Body of pancreas (tissue), 4 donors: ENCODE measurements around the gene UBE2L3. TPM values are rescaled to one million over a fixed set of nuclear protein-coding genes. Genes with fewer than 3 reads are reported as not detected.
"Not testable (repeated sequence)": the region's sequence is repeated elsewhere in the genome, so short reads cannot be mapped to it uniquely, and the experiment has no call there.

Experiments
- ATAC-seq: fragments of 150-250 bp; one replicate; pipeline ENCODE4 v1.9.1; 2016
- DNase-seq, 4 donors: peaks; one replicate each; pipeline ENCODE4 v3.0.0-alpha.2; 2019
- H3K27ac ChIP-seq, 4 donors: fragments of 200-600 bp; sonication (generic); 1 replicate in 3 of 4; 2 replicates in 1 of 4; pipeline versions ENCODE4 v1.5.1 to v1.6.1; 2016 to 2019; ENCODE audit warnings: mild to moderate bottlenecking in 1 of 4, mixed read lengths in 1 of 4, moderate library complexity in 1 of 4
- H3K27me3 ChIP-seq, 2 donors: fragments of 200-600 bp; sonication (generic); one replicate each; pipeline ENCODE4 v1.6.0; 2016; ENCODE audit warnings: mild to moderate bottlenecking in 1 of 2
- H3K36me3 ChIP-seq, 2 donors: fragments of 200-600 bp; sonication (generic); replicated peaks in 1 of 2; 2 replicates each; pipeline ENCODE4 v1.5.1; 2016; ENCODE audit warnings: low read depth in 2 of 2; ENCODE audit not compliant: insufficient read depth in 1 of 2
- H3K4me1 ChIP-seq: fragments of 200-600 bp; sonication (generic); one replicate; pipeline ENCODE4 v1.6.0; 2016
- H3K4me3 ChIP-seq, 2 donors: fragments of 200-600 bp; sonication (generic); 1 replicate in 1 of 2; 2 replicates in 1 of 2; pipeline ENCODE4 v1.5.1; 2016 to 2019
- H3K9me3 ChIP-seq, 3 donors: fragments of 200-600 bp; sonication (generic); 1 replicate in 2 of 3; 2 replicates in 1 of 3; pipeline ENCODE4 v1.5.1; 2016
- CTCF ChIP-seq, 7 experiments: fragments of 450-650 bp in 4 of 7; fragments of 200-600 bp in 3 of 7; sonication (generic) in 3 of 7; IDR thresholded peaks; one replicate each; pipeline ENCODE4 v1.5.1; 2016 to 2019; ENCODE audit warnings: antibody characterized with exemption in 7 of 7
- POLR2A ChIP-seq, 3 donors: fragments of 450-650 bp; IDR thresholded peaks; one replicate each; pipeline ENCODE4 v1.6.1; 2016; ENCODE audit warnings: antibody characterized with exemption in 3 of 3, mild to moderate bottlenecking in 2 of 3
- WGBS, 2 donors: methylation state at CpG; one replicate each; pipeline ENCODE4 v1.1.5; 2017; 5-methylcytosine and 5-hydroxymethylcytosine counted together
- intact Hi-C: fragments of 100-400 bp; cut with DNase I; formaldehyde crosslinking; loops from one replicate; pipeline ENCODE4 v1.15.1; 2023
- total RNA-seq, 2 donors: library from RNA; depleted of rRNA; stranded (reverse); fragments of >200 nt; gene quantifications; one replicate each; pipeline ENCODE4 v1.1.0, GENCODE V29; 2016

Gene UBE2L3
- total RNA-seq: 10 to 100 TPM; 17.4 to 33.3 TPM

GRCh38 chr22:21567456-21568346, at the start of gene UBE2L3:
UBE2L3 (plus strand) TSS chr22:21567714; CDS start chr22:21567745, 31 bp downstream.
- Histone ChIP-seq H3K36me3 (no peaks in the 10 kb centered on the region), H3K4me1 (peaks cover 56% of the 10 kb centered on the region), H3K27me3 (no peaks in the 10 kb centered on the region), H3K27ac (peak within 1 kb of the TSS; percentile 73 to 93 (median 84)), H3K4me3 (peak within 1 kb of the TSS; percentile 61 to 95), H3K9me3 (no peaks in the 10 kb centered on the region)
- WGBS, 2 donors: 0 to 1% methylated on average over 6 to 66 of the region's 85 CpGs
- intact Hi-C loops: no loop called here
- TF ChIP-seq POLR2A (IDR thresholded peaks at IDR 0.05): peak; percentile 55 to 68 (median 62)
- TF ChIP-seq CTCF (IDR thresholded peaks at IDR 0.05): no peak
- peak; percentile 87 for ATAC-seq
- peak; percentile 80 to 87 (median 81) for DNase-seq

- H3K36me3 ChIP-seq, H3K27me3 ChIP-seq, ATAC-seq, intact Hi-C loops, H3K9me3 ChIP-seq, DNase-seq, H3K4me3 ChIP-seq, H3K27ac ChIP-seq, H3K4me1 ChIP-seq: not testable (repeated sequence)
- WGBS, 2 donors: no CpG with 5 or more reads among the region's 6 CpGs
These were observed 40.6 kb upstream of the UBE2L3 start for GRCh38 chr22:21526705-21527500.

DNA sequence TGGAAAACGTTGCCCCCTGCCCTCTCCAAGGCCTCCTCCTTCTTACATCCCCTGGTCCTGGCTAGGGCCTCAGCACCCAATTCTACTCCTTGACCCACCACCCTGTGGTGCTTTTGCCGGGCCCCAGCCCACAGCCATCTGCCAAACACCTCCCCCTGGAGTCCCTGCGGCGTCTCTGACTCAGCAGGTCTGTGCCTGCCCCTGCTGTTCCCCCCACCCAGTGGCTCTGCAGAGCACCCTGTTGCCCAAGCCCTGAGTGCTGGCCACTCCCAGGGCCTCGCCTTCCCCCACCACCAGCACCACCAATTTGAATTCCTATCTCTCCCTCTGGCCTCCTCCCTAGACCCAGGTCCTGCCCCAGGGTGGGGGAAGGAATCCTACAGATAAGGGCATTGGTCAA, 36.0 kb upstream of the UBE2L3 start:
- H3K36me3 ChIP-seq, intact Hi-C loops, ATAC-seq, DNase-seq, H3K4me3 ChIP-seq, H3K4me1 ChIP-seq, H3K27ac ChIP-seq, H3K27me3 ChIP-seq, H3K9me3 ChIP-seq: not testable (repeated sequence)
- no CpG with 5 or more reads among the region's 5 CpGs for WGBS, 2 donors

DNA sequence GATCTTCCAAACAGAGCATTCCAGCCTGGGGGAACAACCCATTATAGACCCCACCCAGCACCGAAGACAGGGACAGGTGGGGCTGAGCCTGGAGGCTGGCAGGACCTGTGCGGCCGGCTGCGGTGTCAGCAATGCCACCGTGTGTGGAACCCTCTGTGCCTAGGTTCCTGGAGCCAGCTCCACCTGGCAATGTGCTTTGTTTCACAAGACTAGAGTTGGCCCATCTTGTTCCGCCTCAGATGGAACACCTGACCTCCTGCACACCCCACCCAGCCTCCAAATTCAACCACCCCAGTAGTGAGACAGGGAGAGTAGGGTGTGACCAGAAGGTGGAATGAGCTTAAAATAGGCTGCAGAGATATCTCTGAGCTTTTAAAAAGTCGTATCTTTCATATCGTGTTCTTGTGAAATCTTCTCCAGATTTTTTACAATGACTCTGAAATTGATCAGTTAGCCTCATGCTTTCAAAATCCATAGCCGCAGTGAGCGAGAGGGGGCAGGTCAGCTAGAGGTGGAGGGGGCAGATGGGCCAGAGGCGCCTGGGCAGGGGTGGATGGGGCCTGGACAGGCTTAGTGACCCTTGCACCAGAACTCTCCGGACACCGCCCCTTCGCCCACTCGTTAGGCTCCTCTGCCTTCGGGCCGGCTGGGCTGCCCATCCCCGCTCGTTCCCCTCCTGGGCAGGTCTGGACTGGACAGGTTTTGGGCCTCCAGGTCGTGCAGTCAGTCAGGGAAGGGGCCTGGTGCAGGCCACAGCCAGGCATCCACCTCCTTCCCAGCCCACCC, 34.5 kb upstream of the UBE2L3 start:
- H3K4me1 ChIP-seq, ATAC-seq, H3K9me3 ChIP-seq, H3K4me3 ChIP-seq, H3K36me3 ChIP-seq, intact Hi-C loops, H3K27me3 ChIP-seq, DNase-seq, H3K27ac ChIP-seq: not testable (repeated sequence)
- no CpG with 5 or more reads among the region's 20 CpGs for WGBS, 2 donors

DNA sequence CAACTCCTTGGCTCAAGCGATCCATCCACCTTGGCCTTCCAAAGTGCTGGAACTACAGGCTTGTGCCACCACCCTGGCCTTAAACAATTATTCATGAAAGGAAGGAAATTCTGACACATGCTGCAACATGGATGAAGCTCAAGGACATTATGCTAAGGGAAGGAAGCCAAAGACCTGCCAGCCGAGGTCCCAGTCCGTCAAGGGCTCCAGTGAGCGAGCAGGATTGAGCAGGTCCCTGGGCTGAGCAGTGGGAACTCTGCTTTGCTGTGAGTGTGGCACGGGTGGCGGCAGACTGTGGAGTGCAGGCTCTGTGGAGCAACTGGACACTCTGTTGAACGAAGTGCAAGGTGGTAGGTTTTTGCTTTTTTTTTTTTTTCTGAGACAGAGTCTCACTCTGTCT, 27.7 kb upstream of the UBE2L3 start:
- WGBS, 2 donors: no CpG with 5 or more reads among the region's 7 CpGs
- peak; percentile 47 for ATAC-seq

DNA sequence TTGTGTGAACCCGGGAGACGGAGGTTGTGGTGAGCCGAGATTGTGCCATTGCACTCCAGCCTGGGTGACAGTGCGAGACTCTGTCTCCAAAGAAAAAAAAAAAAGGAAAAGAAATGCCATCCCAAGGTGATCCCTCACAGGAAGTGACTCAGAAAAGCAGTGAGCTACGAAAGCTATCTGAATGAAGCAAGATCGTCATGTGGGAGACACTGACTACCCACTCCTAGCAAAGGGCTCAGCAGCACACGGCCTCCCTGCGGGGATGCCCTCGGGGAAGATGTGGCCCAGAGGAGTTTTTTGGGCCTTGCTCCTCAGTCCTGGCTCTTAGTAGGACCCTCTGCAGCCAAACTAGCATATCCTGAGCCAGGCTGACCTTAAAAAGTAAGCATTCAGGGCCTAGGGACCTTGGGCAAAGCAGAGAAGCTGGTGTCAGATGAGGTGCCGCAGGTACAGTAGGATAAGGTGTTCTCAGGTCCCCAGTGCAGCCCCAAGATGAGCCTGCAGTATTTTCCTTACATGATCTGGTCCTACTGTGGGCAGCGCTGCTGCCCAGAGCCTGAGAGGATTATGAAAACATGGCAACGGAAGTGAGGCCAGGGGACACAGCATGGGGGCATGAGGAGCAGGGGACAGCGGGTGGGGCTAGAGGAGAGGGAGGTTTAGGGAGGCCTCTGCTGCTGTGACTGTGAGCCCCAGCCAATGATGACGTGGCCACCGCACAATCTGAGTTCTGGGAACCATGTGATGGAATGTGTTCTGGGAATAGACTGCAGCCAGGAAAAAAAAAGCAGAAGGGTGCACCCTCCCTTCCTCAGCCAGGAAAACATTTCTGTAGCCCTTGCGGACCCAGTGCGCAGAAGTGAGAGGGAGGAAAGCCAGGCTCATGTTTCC, 22.8 kb upstream of the UBE2L3 start:
- ATAC-seq, intact Hi-C loops: not testable (repeated sequence)
- WGBS, 2 donors: 94 to 100% methylated on average over 1 to 2 of the region's 17 CpGs

More for the DNA sequence above, 27.7 kb upstream of the UBE2L3 start:
- H3K27me3 ChIP-seq, H3K27ac ChIP-seq, DNase-seq, H3K9me3 ChIP-seq, H3K4me1 ChIP-seq, H3K36me3 ChIP-seq, H3K4me3 ChIP-seq, intact Hi-C loops: not testable (repeated sequence)

GRCh38 chr22:21549558-21549957, 18.0 kb upstream of the UBE2L3 start:
- H3K27ac ChIP-seq, H3K36me3 ChIP-seq, H3K27me3 ChIP-seq, intact Hi-C loops, H3K4me1 ChIP-seq, H3K9me3 ChIP-seq, DNase-seq, H3K4me3 ChIP-seq: not testable (repeated sequence)
- no CpG with 5 or more reads among the region's 38 CpGs for WGBS, 2 donors
- peak; percentile 49 for ATAC-seq

More for the DNA sequence above, 22.8 kb upstream of the UBE2L3 start:
- H3K36me3 ChIP-seq, H3K4me3 ChIP-seq, H3K27ac ChIP-seq, H3K4me1 ChIP-seq, H3K9me3 ChIP-seq, H3K27me3 ChIP-seq, DNase-seq: not testable (repeated sequence)

GRCh38 chr22:21550008-21550677, 17.4 kb upstream of the UBE2L3 start:
- no CpG with 5 or more reads among the region's 62 CpGs for WGBS, 2 donors
- DNase-seq, H3K4me1 ChIP-seq, H3K27ac ChIP-seq, intact Hi-C loops, H3K27me3 ChIP-seq, H3K9me3 ChIP-seq, H3K4me3 ChIP-seq, H3K36me3 ChIP-seq: not testable (repeated sequence)
- peak; percentile 66 for ATAC-seq

GRCh38 chr22:21550678-21551047, 16.9 kb upstream of the UBE2L3 start:
- ATAC-seq: peak; percentile 75
- not testable (repeated sequence) for H3K9me3 ChIP-seq
- WGBS, 2 donors: no CpG with 5 or more reads among the region's 44 CpGs

More at GRCh38 chr22:21550678-21551047, 16.9 kb upstream of the UBE2L3 start:
- DNase-seq, intact Hi-C loops, H3K27me3 ChIP-seq, H3K27ac ChIP-seq, H3K4me1 ChIP-seq, H3K36me3 ChIP-seq, H3K4me3 ChIP-seq: not testable (repeated sequence)
